GM18951 (cell line): Measurements from ENCODE around the gene HOXA10.

Experiments
- POLR2A ChIP-seq: IDR thresholded peaks from 4 replicates; pipeline ENCODE4 v1.6.1; 2011; ENCODE audit warnings: mild to moderate bottlenecking; ENCODE audit not compliant: insufficient read length, insufficient read depth; ENCODE audit errors: extremely low read depth
- in situ Hi-C: fragments of 300-500 bp; cut with MboI; formaldehyde crosslinking; loops from one replicate; pipeline ENCODE4 v1.12.0; 2022; ENCODE audit warnings: low sequenced_read_pairs, mixed read lengths, inconsistent platforms; ENCODE audit not compliant: unreplicated experiment

The HOXA10 gene

GRCh38 chr7:27173956-27174873, at the start of gene HOXA10:
Gene HOXA10 (minus strand): TSS chr7:27174320. CDS start chr7:27174306, 14 bp downstream.
- in situ Hi-C loops, result loop anchor here (10.0 kb wide), 1 partner anchor 1319 kb away; no protein-coding TSS in a partner anchor
- no peak for TF ChIP-seq POLR2A

GRCh38 chr7:27221201-27221797, 47.2 kb upstream of the HOXA10 start:
- no peak for TF ChIP-seq POLR2A
- in situ Hi-C loops, result loop anchor here (25.0 kb wide), 1 partner anchor 341 kb away; no protein-coding TSS in a partner anchor

- TF ChIP-seq POLR2A, result no peak
- in situ Hi-C loops, result loop anchor here (25.0 kb wide), 1 partner anchor 342 kb away; no protein-coding TSS in a partner anchor
Observed at GRCh38 chr7:27220440-27220955, 46.4 kb upstream of the HOXA10 start.

GRCh38 chr7:27219821-27220220, 45.7 kb upstream of the HOXA10 start:
- in situ Hi-C loops, result loop anchor here (25.0 kb wide), 1 partner anchor 342 kb away; no protein-coding TSS in a partner anchor
- no peak for TF ChIP-seq POLR2A

GRCh38 chr7:27217951-27218350, 43.8 kb upstream of the HOXA10 start:
- in situ Hi-C loops, result loop anchor here (25.0 kb wide), 1 partner anchor 344 kb away; no protein-coding TSS in a partner anchor
- no peak for TF ChIP-seq POLR2A

- TF ChIP-seq POLR2A, result no peak
- in situ Hi-C loops, result loop anchor here (25.0 kb wide), 1 partner anchor 347 kb away; no protein-coding TSS in a partner anchor
Observed at GRCh38 chr7:27215356-27215755, 41.2 kb upstream of the HOXA10 start.

GRCh38 chr7:27214239-27214950, 40.3 kb upstream of the HOXA10 start:
- in situ Hi-C loops, result loop anchor here (25.0 kb wide), 1 partner anchor 348 kb away; no protein-coding TSS in a partner anchor
- TF ChIP-seq POLR2A, result no peak

- TF ChIP-seq POLR2A, result no peak
- in situ Hi-C loops, result loop anchor here (25.0 kb wide), 1 partner anchor 349 kb away; no protein-coding TSS in a partner anchor
Observed at GRCh38 chr7:27213433-27214238, 39.5 kb upstream of the HOXA10 start.

- in situ Hi-C loops, result loop anchor here (25.0 kb wide), 1 partner anchor 350 kb away; no protein-coding TSS in a partner anchor
- no peak for TF ChIP-seq POLR2A
Observed at GRCh38 chr7:27212497-27213432, 38.6 kb upstream of the HOXA10 start.

GRCh38 chr7:27211764-27212204, 37.7 kb upstream of the HOXA10 start:
- in situ Hi-C loops, result loop anchor here (25.0 kb wide), 1 partner anchor 351 kb away; no protein-coding TSS in a partner anchor
- TF ChIP-seq POLR2A, result no peak

GRCh38 chr7:27211084-27211446, 36.9 kb upstream of the HOXA10 start:
- in situ Hi-C loops, result loop anchor here (25.0 kb wide), 1 partner anchor 351 kb away; no protein-coding TSS in a partner anchor
- no peak for TF ChIP-seq POLR2A
